NCI-H2227 (cell line): ENCODE measurements around the gene NANOGP8.
A peak's percentile ranks its signal among the peaks of the same experiment; 100 is the strongest.
"Not testable (repeated sequence)": the region's sequence is repeated elsewhere in the genome, so short reads cannot be mapped to it uniquely, and the experiment has no call there.

Experiments
- DNase-seq: peaks from one replicate; lab custom pipeline; 2025; ENCODE audit not compliant: unreplicated experiment; lab: John Stamatoyannopoulos, UW

NANOGP8 gene

GRCh38 chr15:35095941-35096340 is 10.8 kb upstream of the NANOGP8 start:
- no peak for DNase-seq

- DNase-seq = no peak
Observed at GRCh38 chr15:35092846-35093245, 7.8 kb upstream of the NANOGP8 start.

GRCh38 chr15:35092311-35092710 is 7.2 kb upstream of the NANOGP8 start:
- no peak for DNase-seq

GRCh38 chr15:35090104-35090807 is 5.2 kb upstream of the NANOGP8 start:
- DNase-seq = no peak

- DNase-seq = no peak
Observed at GRCh38 chr15:35089551-35089950, 4.5 kb upstream of the NANOGP8 start.

GRCh38 chr15:35088329-35088728 is 3.2 kb upstream of the NANOGP8 start:
- DNase-seq = no peak

- no peak for DNase-seq
Observed at GRCh38 chr15:35087759-35088158, 2.7 kb upstream of the NANOGP8 start.

GRCh38 chr15:35082371-35083348 is 2.4 kb downstream of the NANOGP8 start:
- not testable (repeated sequence) for DNase-seq

GRCh38 chr15:35081626-35082365 is 3.3 kb downstream of the NANOGP8 start:
- DNase-seq = not testable (repeated sequence)

GRCh38 chr15:35080226-35080625 is 4.9 kb downstream of the NANOGP8 start:
- DNase-seq = no peak

GRCh38 chr15:35078221-35078915 is 6.7 kb downstream of the NANOGP8 start:
- DNase-seq = peak; percentile 73

GRCh38 chr15:35071106-35071505 is 14.0 kb downstream of the NANOGP8 start:
- no peak for DNase-seq

- peak; percentile 11 for DNase-seq
Observed at GRCh38 chr15:35068846-35069475, 16.1 kb downstream of the NANOGP8 start.

GRCh38 chr15:35067496-35068347 is 17.4 kb downstream of the NANOGP8 start:
- no peak for DNase-seq

- DNase-seq = no peak
Observed at GRCh38 chr15:35066094-35066493, 19.0 kb downstream of the NANOGP8 start.

GRCh38 chr15:35064576-35065190 is 20.4 kb downstream of the NANOGP8 start:
- no peak for DNase-seq

GRCh38 chr15:35062738-35063099 is 22.4 kb downstream of the NANOGP8 start:
- DNase-seq = no peak

GRCh38 chr15:35061825-35062737 is 23.0 kb downstream of the NANOGP8 start:
- DNase-seq = no peak
